ENCODE results near the gene VSTM2L.
"Not testable (repeated sequence)": the region's sequence is repeated elsewhere in the genome, so short reads cannot be mapped to it uniquely, and the experiment has no call there.

VSTM2L gene

GRCh38 chr20:37902504-37903313, at the start of gene VSTM2L:
TSS of gene VSTM2L (plus strand) at chr20:37903127. CDS start at chr20:37903351, 224 bp downstream.
- DNase-seq (ENCODE audit: low read depth in 2 of 2) = no peak

GRCh38 chr20:37853823-37854375, 49.0 kb upstream of the VSTM2L start:
- no peak for DNase-seq (ENCODE audit: low read depth in 2 of 2)

GRCh38 chr20:37856034-37856433, 46.9 kb upstream of the VSTM2L start:
- DNase-seq (ENCODE audit: low read depth in 2 of 2) = not testable (repeated sequence)

DNA sequence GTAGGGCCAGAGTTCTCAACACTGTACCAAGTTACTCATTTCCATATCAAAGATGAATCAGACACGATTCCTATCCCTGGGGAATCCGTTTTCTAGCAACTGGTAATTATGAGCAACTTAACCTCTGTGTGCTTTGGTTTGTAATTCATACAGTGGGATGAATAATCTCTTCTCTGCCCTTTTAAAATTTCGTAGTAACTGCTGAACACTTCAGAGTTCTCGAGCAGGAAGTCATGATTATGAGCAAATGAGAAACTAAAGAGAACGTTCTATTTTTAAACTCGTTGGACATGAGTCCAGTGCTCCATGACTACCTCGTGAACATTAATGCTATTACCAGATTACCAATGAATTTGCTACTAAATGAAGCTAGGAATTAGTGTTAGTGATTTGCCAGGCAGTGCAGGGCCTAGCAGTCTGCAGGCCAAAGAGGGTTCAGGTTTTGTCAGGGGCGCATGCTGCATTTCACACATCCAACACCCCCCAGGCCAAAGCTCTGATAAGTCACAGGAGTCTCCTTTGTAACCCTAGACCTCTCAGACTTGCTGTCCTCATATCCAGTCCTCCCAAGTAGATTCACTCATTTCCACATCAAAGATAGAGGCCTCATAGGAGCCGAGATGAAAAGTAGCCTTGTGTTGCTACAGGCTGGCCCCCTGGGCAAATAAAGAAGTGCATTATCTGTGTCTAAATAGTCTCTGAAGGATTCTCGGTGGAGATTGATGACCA, 45.8 kb upstream of the VSTM2L start:
- no peak for DNase-seq (ENCODE audit: low read depth in 2 of 2)

DNA sequence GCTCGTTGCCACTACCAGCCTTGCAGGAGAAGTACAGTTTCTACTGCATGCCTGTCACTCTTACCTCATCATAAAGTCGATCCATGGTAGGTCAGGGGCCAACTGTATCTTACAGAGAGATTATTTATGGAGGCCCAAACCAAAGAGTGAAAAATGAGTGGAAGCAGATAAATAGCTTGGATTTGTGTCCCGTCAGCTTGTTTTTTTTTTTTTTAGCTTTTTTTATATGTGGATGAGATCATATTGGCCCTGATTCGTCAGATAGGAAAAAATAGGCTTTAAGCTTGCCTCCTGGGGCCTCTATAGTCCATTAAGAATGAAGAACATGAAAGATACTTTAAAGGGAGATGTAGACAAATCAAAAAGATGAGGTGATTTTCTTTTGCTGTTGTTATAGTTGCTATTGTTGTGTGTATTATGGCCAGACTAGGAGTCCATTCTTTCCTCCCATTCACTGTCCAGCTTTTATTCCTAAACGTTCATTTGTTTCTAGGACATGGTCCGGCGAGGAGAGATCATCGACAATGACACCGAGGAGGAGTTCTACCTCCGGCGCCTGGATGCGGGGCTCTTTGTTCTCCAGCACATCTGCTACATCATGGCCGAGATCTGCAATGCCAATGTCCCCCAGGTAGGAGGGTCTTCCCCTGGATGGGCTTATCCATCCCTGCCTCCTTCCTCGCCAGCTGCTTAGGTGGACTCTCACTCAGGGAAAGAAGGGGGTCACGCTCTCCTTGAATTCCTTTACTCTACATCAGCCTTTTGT, 43.3 kb upstream of the VSTM2L start:
- DNase-seq (ENCODE audit: low read depth in 2 of 2) = no peak

GRCh38 chr20:37863289-37863688, 39.6 kb upstream of the VSTM2L start:
- DNase-seq (ENCODE audit: low read depth in 2 of 2) = no peak

DNA sequence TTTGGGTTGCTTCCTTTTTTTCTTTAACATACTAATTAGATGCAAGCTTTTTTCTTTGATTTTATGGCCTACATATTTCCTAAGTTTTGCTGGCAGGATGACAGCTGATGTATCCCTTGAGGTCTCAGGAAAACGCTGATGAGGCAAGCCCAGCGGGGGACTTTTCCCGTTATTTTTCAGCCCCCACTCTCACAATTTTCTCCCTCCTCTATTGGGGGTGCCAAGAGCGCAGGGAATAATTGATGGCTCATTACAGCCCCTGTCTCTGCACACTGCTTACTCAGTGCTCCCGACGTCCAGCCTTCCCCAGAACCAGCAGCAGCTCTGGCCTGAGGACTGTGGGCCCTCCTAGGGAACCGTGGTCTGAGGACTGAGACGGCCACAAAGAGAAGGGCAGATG, 38.6 kb upstream of the VSTM2L start:
- no peak for DNase-seq (ENCODE audit: low read depth in 2 of 2)

- DNase-seq (ENCODE audit: low read depth in 2 of 2) = no peak
These were observed 36.9 kb upstream of the VSTM2L start for GRCh38 chr20:37866051-37866450.

GRCh38 chr20:37867289-37868195, 35.4 kb upstream of the VSTM2L start:
- no peak for DNase-seq (ENCODE audit: low read depth in 2 of 2)

- no peak for DNase-seq (ENCODE audit: low read depth in 2 of 2)
These were observed 34.0 kb upstream of the VSTM2L start for GRCh38 chr20:37868851-37869333.

- DNase-seq (ENCODE audit: low read depth in 2 of 2) = no peak
These were observed 33.5 kb upstream of the VSTM2L start for GRCh38 chr20:37869334-37869861.

- DNase-seq (ENCODE audit: low read depth in 2 of 2) = no peak
These were observed 32.6 kb upstream of the VSTM2L start for GRCh38 chr20:37870294-37870693.

DNA sequence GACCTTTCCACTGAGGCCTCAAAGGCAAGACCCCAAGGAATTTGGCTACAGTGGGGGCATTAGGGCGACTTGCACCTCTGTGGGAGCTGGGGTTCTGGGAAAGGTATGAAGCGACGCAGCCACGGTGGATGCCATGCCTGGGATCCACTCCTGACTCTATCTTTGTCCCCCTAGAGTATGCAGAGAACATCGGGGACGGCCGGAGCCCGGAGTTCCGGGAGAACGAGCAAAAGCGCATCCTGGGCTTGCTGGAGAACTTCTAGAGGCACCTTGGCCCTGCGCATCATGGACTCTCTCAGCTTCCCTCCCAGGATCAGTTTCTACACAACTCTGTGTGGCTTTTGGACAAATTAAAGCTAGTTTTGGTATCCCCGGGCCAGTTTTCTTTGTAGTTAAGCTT, 31.2 kb upstream of the VSTM2L start:
- DNase-seq (ENCODE audit: low read depth in 2 of 2) = no peak

DNA sequence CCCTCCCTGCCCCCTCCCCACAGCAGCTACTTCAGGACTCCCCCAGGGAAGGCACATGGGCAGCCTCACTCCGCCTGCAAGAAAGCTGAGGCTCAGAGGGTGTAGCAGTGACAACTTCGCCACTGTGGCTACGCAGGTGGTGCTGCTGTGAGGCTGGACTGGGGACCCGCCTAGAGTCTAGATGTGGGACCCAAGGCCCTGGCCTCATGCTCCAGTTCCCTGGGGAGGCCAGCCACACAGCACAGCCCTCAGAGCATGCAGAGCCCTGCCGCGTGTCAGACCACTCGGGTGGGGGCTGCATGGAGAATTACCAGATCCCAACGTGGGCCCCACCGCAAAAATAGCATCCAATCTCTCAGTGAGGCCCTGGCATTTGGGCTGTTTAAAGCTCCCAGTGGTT, 30.8 kb upstream of the VSTM2L start:
- no peak for DNase-seq (ENCODE audit: low read depth in 2 of 2)

DNA sequence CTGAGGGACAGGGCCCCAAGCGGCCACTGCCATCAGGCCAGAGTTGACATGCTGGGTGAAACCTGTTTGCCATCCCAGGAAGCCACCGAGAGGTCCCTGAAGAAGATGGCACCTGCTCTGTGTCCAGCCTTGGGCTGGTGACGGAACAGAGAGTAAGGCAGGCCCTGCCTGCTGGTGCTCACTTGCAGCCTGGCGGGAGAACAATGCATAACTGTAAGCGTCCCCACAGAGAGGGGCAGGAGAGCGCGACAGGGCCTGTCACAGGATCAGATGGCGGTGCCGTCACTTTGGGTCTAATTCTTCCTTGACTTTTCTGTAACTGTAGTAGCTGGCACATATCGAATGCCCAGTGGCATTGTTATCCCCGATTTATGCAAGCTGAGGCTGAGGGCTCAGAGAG, 29.0 kb upstream of the VSTM2L start:
- DNase-seq (ENCODE audit: low read depth in 2 of 2) = no peak

DNA sequence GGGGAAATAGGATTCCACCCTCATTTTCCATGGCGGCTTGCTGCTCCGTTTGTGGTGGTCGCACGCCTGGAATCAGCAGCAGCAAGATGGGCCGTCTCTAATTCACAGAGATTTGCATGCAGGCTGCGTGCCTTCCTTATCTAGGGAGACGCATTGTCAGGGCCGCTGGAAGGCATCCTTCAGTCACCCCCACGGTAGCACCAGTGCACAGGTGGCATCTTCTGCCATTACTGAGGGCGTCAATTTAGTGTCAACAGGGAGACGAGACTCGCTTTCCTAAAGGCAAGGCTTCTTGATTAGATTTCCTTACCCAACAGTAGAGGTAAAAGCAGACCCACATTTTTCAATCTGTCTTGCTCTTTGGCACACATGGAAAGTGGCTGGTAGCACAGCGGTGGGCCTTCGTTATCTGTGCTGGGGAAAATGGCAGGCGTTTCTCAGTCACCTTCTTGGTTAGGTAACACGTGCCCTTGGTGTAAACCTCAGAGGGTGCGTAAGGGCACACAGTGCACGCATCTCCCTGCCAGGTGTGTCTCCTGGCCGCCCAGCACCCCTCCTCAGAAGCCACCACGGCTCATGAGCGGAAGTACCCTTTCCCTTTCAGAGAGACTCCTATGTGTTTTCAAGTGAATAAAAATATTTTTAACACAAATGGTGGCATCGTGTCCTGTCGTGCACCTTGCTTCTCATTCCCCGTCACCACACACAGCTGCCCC, 27.3 kb upstream of the VSTM2L start:
- DNase-seq (ENCODE audit: low read depth in 2 of 2) = no peak

GRCh38 chr20:37876863-37877262, 26.1 kb upstream of the VSTM2L start:
- no peak for DNase-seq (ENCODE audit: low read depth in 2 of 2)

GRCh38 chr20:37877832-37878772, 24.8 kb upstream of the VSTM2L start:
- DNase-seq (ENCODE audit: low read depth in 2 of 2) = no peak

Data from stimulated activated CD4-positive, alpha-beta T cell treated with anti-CD3 and anti-CD28 coated beads, Interleukin-12 subunit alpha, Interleukin-12 subunit beta, amount 100 ng/mL, for 24 hours (primary cell).